ENCODE results near the gene MYCBP2.

DNA sequence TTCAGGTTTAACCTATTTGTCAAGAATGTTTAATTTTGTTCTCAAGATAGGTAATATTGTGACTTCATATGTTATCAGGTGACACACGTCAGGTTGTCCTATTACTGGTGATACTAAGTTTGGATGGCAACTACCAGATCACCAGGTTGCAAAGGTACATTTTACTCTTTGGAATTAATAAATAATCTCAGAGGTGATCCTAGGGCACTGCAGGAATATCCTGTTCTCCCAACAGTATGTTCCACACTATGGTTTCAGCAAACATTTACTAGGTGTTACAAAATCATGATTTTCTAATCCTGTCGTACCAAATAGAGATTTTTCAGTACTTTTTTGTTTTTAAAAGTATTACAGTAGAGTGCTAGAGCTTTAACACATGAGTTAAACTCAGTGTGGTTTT lies 29.3 kb upstream of the MYCBP2 start:
- TF ChIP-seq, protein P1, sequence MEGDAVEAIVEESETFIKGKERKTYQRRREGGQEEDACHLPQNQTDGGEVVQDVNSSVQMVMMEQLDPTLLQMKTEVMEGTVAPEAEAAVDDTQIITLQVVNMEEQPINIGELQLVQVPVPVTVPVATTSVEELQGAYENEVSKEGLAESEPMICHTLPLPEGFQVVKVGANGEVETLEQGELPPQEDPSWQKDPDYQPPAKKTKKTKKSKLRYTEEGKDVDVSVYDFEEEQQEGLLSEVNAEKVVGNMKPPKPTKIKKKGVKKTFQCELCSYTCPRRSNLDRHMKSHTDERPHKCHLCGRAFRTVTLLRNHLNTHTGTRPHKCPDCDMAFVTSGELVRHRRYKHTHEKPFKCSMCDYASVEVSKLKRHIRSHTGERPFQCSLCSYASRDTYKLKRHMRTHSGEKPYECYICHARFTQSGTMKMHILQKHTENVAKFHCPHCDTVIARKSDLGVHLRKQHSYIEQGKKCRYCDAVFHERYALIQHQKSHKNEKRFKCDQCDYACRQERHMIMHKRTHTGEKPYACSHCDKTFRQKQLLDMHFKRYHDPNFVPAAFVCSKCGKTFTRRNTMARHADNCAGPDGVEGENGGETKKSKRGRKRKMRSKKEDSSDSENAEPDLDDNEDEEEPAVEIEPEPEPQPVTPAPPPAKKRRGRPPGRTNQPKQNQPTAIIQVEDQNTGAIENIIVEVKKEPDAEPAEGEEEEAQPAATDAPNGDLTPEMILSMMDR (IDR thresholded peaks at IDR 0.05): no peak
- no peak for TF ChIP-seq POLR2AphosphoS5 (IDR thresholded peaks at IDR 0.05)

Measured in sigmoid colon (tissue), 4 donors.